H7 (cell line): ENCODE results near the gene RCC2. TPM values are rescaled to one million over a fixed set of nuclear protein-coding genes. Genes with fewer than 3 reads are reported as not detected.
A peak's percentile ranks its signal among the peaks of the same experiment; 100 is the strongest.
"Not testable (repeated sequence)": the region's sequence is repeated elsewhere in the genome, so short reads cannot be mapped to it uniquely, and the experiment has no call there.

Source experiments
- DNase-seq: peaks from one replicate; pipeline ENCODE4 v3.0.0; 2012
- H3K27me3 ChIP-seq: 2 replicates; pipeline ENCODE4 v1.6.0; 2011; ENCODE audit warnings: mild to moderate bottlenecking, low read length; ENCODE audit not compliant: control insufficient read depth, insufficient read depth
- H3K36me3 ChIP-seq: replicated peaks from 2 replicates; pipeline ENCODE4 v1.5.1; 2011; ENCODE audit warnings: low read length; ENCODE audit not compliant: control insufficient read depth, insufficient read depth
- H3K4me3 ChIP-seq: 2 replicates; pipeline ENCODE4 v1.5.1; 2011; ENCODE audit warnings: low read depth, mild to moderate bottlenecking, control low read depth, low read length, moderate library complexity; ENCODE audit not compliant: insufficient read depth
- total RNA-seq: library from RNA; depleted of rRNA; stranded (reverse); fragments of >200 nt; shearing (Covaris generic); gene quantifications from 2 replicates; pipeline ENCODE4 v1.2.3, GENCODE V29; 2014

RCC2 gene
- total RNA-seq, 1 experiment from 2014 or later = 363 TPM

DNA sequence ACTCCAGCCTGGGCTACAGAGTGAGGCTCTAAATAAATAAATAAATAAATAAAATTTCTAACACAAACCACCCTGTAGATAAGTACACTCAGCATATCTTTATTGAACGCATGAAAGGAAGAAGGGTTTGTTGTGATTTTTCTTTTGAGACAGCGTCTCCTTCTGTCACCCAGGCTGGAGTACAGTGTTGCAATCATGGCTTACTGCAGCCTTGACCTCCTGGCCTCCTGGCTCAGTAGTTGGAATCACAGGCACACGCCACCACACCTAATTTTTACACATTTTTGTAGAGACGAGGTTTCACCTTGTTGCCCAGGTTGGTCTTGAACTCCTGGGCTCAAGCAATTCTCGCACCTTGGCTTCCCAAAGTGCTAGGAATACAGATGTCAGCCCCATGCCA is 23.2 kb upstream of the RCC2 start:
- no peak for DNase-seq
- Histone ChIP-seq H3K36me3 (no peaks in the 10 kb centered on the region), H3K27me3 (no peaks in the 10 kb centered on the region), H3K4me3 (no peak overlapping the region)

DNA sequence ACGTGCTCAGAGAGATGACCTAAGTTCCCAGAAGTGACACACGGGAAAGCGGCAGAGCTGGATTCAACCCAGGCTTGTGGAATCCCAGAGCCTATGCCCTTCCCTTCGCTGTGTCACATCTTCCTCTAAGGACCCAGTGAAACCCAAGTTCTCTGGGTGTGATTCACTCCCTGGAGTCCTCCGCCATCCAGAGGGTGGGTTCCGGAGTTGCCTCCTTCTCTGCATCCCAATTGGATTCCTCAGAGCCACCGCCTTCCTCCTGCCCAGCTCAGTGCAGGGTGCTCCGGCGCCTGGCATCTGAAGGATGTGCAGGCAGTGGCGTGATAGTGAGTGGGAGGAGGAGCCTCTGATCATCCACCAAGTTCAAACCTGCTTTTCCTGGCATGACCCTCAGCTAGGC is 20.7 kb upstream of the RCC2 start:
- Histone ChIP-seq H3K4me3 (no peak overlapping the region), H3K36me3 (no peaks in the 10 kb centered on the region), H3K27me3 (no peaks in the 10 kb centered on the region)
- DNase-seq = no peak

- H3K36me3 ChIP-seq = no peaks in the 10 kb centered on the region
- H3K4me3 ChIP-seq = no peak overlapping the region
- H3K27me3 ChIP-seq = no peaks in the 10 kb centered on the region
- DNase-seq = no peak
Measured at GRCh38 chr1:17458794-17459193, 19.3 kb upstream of the RCC2 start.

- Histone ChIP-seq H3K4me3 (no peak overlapping the region), H3K36me3 (no peaks in the 10 kb centered on the region), H3K27me3 (no peaks in the 10 kb centered on the region)
- DNase-seq = no peak
Measured at GRCh38 chr1:17452686-17453085, 13.2 kb upstream of the RCC2 start.

GRCh38 chr1:17452203-17452602 is 12.7 kb upstream of the RCC2 start:
- not testable (repeated sequence) for H3K27me3 ChIP-seq, H3K4me3 ChIP-seq, H3K36me3 ChIP-seq, DNase-seq

GRCh38 chr1:17451731-17452130 is 12.3 kb upstream of the RCC2 start:
- no peaks in the 10 kb centered on the region for H3K36me3 ChIP-seq
- peak; percentile 4 for DNase-seq
- H3K4me3 ChIP-seq = no peak overlapping the region
- H3K27me3 ChIP-seq = no peaks in the 10 kb centered on the region

DNA sequence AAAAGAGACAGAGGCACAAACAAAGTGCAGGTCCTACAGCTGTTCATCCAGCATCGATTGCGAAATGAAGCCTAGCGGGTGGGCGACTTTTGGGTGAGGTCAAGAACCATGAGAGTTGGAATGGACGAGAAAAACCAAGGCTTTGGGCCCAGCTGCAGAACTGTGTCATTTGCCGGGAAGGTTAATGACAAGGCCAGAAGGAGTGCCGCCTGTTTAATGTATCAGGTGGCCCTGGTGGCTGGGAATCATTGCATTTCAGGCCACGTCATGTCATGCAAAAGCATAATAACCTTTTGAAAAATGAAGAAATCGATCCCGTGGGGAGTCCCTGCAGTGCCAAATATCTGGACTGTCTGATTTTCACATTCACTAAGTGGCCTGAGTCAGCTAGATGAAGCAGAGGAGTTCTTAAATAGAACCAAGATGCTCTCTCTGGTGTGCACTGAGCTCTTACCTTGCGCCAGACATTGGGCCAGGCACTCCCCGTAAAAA is 8.1 kb upstream of the RCC2 start:
- H3K4me3 ChIP-seq = no peak overlapping the region
- peak; percentile 11 for DNase-seq
- H3K27me3 ChIP-seq = no peaks in the 10 kb centered on the region
- no peaks in the 10 kb centered on the region for H3K36me3 ChIP-seq

- no peak for DNase-seq
- Histone ChIP-seq H3K27me3 (no peaks in the 10 kb centered on the region; the same call in 1 of the 2 replicates), H3K4me3 (no peak overlapping the region), H3K36me3 (no peaks in the 10 kb centered on the region)
Measured at GRCh38 chr1:17442841-17443240, 3.4 kb upstream of the RCC2 start.

GRCh38 chr1:17441993-17442357 is 2.5 kb upstream of the RCC2 start:
- DNase-seq = no peak
- Histone ChIP-seq H3K27me3 (no peaks in the 10 kb centered on the region; the same call in 1 of the 2 replicates), H3K4me3 (no peak overlapping the region), H3K36me3 (peaks cover 3% of the 10 kb centered on the region)

- H3K4me3 ChIP-seq = no peak overlapping the region
- H3K36me3 ChIP-seq = peaks cover 9% of the 10 kb centered on the region
- no peaks in the 10 kb centered on the region; the same call in 1 of the 2 replicates for H3K27me3 ChIP-seq
- peak; percentile 58 for DNase-seq
Measured at GRCh38 chr1:17441265-17441992, 2.0 kb upstream of the RCC2 start.

DNA sequence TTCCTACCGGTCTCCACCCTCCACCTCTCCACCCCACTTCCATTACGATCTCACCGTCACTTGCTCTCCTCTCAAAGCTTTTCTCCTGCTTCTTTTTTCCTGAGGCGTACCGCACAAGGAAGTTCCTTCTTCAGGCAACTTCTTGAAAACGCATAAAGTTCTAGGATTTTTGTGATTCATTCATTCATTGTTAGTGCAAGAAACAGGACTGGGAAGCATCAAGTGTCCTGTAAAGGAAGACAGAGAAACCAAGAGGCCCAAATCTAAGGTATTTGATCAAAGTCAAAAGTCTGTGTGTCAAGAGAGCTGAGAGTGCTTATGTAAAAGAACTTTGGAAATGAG is 1.3 kb upstream of the RCC2 start:
- H3K36me3 ChIP-seq = peaks cover 13% of the 10 kb centered on the region
- H3K4me3 ChIP-seq = peak overlapping the region; percentile 94
- no peak for DNase-seq
- no peaks in the 10 kb centered on the region; the same call in 1 of the 2 replicates for H3K27me3 ChIP-seq

DNA sequence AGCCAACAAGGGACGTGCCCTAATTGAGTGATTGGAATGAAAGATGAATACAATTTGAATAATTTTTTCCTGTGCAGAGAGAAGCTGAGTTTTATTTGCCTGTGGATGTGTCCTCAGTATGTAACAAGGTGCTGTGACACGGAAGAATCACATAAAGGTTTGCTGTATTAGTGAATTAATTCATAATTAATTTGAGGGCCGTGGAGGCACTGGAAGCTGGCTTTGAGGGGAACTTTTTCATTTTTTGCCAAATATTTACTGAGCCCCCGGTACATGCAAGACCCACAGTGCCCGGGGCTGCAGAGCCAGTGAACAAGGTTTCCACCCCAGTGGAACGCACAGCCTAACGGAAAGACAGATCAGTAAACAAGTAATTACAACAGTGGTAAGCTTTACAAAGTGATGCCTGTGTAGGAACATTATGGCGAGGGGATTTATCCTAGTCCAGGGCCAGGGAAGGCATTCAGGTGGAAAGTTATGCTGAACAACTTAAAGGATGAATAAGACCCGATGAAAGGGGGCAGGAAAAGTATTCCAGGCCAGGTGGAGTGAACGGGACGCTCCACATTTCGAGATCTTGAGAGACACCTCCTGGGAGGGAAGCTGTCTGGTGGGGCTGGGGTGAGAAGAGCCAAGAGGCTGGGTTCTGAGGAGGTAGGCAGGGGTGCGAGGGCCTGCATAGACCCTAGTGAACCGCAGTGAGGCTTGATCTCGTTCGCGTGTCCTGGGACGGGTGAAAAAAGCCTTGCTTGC is 773 bp upstream of the RCC2 start:
- H3K36me3 ChIP-seq = peaks cover 15% of the 10 kb centered on the region
- H3K4me3 ChIP-seq = peak overlapping the region; percentile 94
- H3K27me3 ChIP-seq = no peaks in the 10 kb centered on the region; the same call in 1 of the 2 replicates
- peak; percentile 68 for DNase-seq

GRCh38 chr1:17438318-17439249 is 893 bp downstream of the RCC2 start:
- DNase-seq = peak; percentile 88
- Histone ChIP-seq H3K27me3 (no peaks in the 10 kb centered on the region; the same call in 1 of the 2 replicates), H3K4me3 (peak overlapping the region; percentile 94), H3K36me3 (peaks cover 17% of the 10 kb centered on the region)

DNA sequence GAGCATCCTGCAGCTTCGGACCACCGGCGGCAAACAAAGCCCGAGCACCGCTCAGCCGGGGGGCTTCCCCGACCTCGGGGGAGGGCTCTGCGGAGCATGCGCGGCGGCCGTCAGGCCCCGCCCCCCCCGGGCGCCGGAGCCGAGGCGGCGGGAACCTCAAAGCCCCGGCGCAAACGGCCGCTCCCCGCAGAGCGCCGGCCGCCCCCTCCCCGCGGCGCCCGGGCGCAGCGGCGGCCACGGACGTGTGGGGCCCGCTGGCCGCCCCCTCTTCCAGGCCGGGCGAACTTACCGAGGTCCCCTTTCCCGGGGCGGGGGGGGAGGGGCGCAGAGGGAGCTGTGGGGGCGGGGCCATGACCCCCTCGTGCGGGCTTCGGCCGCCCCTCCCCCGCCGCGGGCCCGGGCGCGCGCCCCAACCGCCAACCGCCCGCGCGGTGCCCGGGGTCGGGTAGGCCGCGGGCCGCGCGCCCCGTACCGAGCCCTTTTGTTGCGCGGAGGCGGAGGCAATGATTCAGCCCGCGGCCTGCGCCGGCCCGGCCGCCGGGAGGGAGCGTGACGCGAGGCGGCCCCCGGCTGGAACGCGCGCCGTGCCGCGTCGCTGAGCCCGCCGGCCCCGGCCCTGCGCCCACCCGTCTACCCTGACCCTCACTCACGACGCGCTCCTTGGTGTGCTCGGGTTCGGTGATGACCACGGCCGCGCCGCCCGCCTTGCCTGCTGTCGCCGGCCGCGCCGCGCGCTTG is 1.7 kb downstream of the RCC2 start:
- DNase-seq = peak; percentile 98
- peak overlapping the region; percentile 94 for H3K4me3 ChIP-seq
- H3K36me3 ChIP-seq = peaks cover 23% of the 10 kb centered on the region
- no peaks in the 10 kb centered on the region; the same call in 1 of the 2 replicates for H3K27me3 ChIP-seq
